Stimulated activated CD8-positive, alpha-beta memory T cell treated with anti-CD3 and anti-CD28 coated beads, Interleukin-15, amount 100 ng/mL, for 24 hours (primary cell): ENCODE data around the gene RNASE1.

Experiments used
- DNase-seq: peaks from one replicate; pipeline ENCODE4 v3.0.0-alpha.2; 2020; ENCODE audit warnings: low read depth

The RNASE1 gene

DNA sequence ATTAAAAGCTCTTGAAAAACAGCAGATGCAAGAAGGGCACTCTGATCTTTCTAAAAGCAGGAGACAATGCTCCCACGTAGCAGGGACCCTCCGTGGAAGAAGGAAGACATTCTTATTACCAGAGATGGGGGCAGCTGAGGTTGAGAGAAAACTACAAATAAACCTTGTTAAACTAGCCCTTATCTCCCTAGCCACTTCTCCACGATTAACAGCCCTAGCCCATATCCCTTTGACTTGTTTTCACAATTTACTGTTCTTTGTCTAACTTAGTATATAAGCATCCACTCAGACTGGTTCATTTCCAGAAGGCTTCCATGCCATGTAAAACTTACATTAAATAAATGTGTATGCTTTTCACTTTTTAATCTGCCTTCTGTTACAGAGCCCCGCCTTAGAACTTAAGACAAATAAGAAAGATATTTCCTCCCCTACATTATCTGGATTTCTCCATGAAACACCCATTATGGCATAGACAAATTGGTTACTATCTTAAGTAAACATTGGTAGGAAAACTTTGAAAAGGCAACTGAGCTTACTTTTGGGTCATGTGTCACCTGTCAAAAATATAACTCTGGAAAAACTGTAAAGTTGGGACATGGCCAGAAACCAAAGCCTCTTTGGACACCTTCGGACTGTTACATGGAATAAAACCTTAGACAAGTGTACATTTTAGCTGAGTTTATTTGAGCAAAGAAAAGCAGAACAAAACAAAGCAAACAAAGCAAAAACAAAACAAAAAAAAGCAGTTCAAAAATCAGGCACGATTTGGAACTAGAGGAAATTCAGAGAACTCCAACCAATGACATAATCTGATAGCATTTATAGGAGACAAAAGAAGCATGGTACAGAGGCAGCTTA lies 4.9 kb upstream of the RNASE1 start:
- no peak for DNase-seq

DNA sequence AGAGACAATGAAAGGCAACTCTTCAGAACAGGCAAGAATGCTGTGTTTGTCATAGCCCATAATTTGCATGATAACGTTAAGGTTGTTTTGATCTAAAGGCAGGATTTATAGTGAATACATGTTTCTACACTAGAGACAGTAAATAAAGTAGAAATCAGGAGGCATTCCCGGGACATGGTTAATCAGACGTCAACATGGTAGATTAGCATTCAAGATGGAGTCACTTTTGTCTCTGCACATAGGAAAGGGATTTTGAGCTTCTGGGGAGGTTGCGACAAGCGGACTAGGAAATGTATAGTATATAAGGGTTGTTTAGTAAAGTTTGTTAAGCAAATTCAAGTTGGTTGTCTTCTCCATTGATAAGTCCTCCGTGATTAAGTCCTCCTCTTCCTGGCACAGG lies 2.8 kb upstream of the RNASE1 start:
- DNase-seq = no peak

GRCh38 chr14:20803223-20803622 lies 579 bp upstream of the RNASE1 start:
- DNase-seq = no peak

- DNase-seq = no peak
Measured at GRCh38 chr14:20801726-20802125, 918 bp downstream of the RNASE1 start.

DNA sequence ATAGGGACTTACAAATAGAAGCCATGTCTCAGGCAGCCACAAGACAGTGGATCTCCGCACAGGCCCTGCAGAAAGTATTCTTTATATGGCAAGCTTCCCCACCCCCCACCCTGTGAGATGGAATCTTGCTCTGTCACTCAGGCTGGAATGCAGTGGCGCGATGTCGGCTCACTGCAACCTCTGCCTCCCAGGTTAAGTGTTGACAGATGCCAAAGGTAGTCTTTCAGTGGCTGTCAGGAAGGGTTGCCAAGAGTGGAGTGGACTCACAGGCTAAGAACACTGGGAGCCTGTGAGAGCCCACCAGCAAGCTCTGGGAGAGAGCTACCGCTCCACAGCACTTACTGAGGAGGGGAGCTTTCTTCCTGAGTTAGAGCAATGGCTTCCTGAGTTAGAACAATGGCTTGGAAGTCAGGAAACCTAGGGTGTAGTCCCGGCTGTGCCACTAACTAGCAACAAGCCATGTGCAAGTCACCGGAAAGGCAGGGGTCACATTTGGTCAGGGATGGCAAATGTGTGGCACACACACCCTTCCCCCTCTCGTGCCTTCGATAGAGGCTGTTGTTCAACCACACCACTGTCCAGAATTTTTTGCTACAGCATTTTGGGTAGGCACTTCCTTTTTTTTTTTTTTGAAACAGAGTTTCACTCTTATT lies 2.6 kb downstream of the RNASE1 start:
- DNase-seq = no peak

DNA sequence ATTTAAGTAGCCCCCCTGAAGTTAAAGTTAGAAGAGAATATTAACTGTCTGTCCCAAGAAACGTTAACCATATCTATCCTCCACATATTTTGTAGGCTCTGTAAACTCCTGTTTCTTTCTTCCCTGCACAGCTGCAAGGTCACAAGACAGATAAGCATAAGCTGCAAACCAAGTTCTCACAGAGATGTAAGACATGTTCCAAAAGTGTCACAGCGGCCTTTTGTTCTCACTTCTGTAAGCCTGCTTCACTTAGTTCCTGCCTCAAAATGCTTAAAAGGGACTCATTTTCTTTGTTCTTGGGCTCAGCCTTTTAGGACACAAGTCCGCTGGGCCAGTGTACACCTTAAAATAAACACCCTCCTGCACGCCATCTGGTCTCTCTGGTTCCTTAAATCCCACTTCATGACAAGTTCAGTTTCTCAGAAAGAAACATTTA lies 3.2 kb downstream of the RNASE1 start:
- no peak for DNase-seq

DNA sequence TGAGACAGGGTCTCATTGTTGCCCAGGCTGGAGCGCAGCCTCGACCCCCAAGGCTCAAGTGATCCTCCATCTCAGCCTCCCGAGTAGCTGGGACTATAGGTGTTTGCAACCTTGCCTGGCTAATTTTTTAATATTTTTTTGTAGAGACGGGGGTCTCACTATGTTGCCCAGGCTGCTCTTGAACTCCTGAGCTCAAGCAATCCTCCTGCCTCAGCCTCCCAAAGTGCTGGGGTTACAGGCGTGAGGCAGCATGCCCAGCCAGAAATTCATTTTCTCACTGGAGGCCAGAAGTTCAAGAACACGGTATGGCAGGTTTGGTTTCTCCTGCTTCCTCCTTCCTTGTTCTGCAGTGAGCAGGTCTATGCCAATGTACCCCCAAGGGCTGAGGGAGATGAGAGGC lies 3.7 kb downstream of the RNASE1 start:
- DNase-seq = no peak

GRCh38 chr14:20798318-20798717 lies 4.3 kb downstream of the RNASE1 start:
- no peak for DNase-seq

DNA sequence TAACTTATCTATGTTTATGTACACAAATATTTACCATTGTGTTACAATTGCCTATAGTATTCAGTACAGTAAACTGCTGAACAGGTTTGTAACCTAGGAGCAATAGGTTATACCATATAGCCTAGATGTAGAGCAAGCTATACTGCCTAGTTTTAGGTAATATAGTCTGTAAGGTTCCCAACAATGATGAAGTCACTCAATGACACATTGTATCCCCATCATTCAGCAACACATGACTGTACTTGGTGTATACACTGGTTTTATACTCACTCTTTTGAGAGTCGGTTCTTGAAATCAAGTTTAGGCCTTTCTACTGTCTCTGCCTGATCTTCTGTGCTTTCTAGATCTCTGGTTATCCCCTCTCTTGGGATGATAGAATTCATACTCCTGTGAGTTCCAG lies 5.5 kb downstream of the RNASE1 start:
- DNase-seq = no peak

- DNase-seq = no peak
Measured at GRCh38 chr14:20794644-20795369, 7.8 kb downstream of the RNASE1 start.

GRCh38 chr14:20792556-20792955 lies 10.1 kb downstream of the RNASE1 start:
- DNase-seq = no peak

DNA sequence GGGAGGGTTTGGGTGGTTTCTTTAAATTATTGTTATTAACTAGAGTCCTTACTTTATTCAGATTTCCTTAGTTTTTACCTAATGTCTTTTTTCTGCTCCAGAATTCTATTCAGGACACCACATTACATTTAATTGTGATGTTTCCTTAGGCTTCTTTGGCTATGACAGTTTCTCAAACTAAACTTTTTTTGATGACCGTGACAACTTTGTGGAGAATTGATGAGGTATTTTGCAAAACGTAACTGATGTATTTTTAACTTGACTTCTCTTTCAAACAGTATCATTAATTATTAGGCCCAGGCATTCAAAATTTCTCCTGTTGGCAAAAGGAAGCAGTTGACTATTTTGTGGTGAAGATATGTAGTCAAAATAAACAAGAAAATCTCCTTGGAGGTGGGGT lies 11.0 kb downstream of the RNASE1 start:
- no peak for DNase-seq

DNA sequence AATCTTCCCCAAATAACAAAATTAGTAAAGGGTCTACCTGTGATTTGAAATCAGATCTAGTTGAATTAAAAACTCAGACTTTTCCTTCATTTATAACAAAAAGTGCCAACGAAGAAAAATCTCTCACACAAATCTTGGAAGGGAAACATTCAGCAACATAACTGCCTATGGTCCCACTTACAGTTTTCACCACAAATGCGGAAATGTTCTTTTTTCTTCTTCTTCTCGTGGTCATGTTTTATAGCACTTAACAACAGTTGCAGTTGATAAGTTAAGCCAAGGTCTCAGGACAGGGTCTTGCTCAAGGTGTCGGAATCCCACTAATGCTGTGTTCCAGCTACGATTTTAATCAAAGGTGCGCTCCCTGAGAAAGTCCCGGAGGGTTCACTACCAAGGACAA lies 11.5 kb downstream of the RNASE1 start:
- no peak for DNase-seq

DNA sequence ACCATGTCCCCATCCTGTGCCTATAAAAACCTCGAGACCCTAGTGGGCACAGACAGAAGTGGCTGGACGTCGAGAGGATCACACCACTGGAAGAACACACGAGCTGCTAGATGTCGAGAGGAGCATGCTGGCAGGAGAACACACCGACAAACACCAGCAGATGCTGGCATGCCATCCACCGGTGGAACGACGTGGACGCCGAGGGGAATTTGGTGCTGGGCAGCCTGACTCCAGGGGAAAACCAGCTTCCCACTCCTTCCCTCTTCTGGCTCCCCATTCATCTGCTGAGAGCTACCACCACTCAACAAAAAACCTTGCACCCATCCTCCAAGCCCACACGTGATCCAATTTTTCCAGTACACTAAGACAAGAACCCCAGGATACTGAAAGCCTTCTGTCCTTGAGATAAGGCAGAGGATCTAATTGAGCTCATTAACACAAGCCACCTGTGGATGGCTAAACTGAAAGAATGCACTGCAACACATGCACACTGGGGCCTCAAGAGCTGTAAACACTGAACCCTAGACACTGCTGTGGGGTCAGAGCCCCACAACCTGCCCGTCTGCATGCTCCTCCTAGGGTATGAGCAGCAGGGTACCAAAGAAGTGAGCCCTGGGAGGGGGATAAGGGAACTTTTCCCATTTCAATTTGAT lies 12.1 kb downstream of the RNASE1 start:
- no peak for DNase-seq

GRCh38 chr14:20789230-20789813 lies 13.3 kb downstream of the RNASE1 start:
- no peak for DNase-seq

GRCh38 chr14:20787025-20787424 lies 15.6 kb downstream of the RNASE1 start:
- DNase-seq = no peak

DNA sequence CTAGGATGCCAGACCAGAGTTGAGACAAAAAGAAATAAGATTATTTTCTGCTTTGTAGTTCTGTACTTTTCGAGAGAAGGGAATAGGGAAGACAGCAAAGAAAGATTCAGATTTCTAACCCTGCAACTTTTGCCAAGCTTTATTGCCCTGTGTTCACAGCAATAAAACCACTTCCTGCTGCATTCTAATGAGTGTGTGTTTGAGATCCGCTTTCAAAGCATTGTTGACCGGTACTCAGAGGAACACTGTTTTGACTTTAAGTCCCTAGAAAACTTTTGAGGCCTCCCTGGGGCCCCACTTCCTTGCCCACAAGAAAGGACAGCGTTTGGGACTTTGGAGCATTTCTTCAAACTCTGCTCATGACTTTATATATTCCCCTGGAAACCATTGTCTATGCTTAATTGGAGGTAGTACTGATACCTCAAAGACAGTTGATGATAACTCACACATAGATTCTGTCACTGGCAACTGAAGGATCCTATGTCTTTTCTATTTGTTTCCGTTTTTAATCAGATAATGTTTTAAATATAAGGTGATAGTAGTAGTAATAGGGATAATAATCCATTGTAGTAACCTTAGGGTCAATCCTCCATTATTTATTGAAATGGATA lies 20.3 kb downstream of the RNASE1 start:
- no peak for DNase-seq

DNA sequence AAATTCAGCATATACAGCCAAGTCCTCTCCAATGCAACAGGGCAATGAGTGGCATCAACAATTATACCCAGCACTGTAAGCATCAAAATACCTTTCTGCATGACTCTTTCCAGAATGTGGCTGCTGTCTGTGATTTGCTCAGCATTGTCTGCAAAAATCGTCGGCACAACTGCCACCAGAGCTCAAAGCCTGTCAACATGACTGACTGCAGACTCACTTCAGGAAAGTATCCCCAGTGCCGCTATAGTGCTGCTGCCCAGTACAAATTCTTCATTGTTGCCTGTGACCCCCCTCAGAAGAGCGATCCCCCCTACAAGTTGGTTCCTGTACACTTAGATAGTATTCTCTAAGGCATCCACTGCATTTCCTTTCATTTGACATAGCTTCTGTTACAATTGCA lies 20.8 kb downstream of the RNASE1 start:
- DNase-seq = no peak

GRCh38 chr14:20775901-20776300 lies 26.7 kb downstream of the RNASE1 start:
- no peak for DNase-seq

- DNase-seq = no peak
Measured at GRCh38 chr14:20775043-20775442, 27.6 kb downstream of the RNASE1 start.

DNA sequence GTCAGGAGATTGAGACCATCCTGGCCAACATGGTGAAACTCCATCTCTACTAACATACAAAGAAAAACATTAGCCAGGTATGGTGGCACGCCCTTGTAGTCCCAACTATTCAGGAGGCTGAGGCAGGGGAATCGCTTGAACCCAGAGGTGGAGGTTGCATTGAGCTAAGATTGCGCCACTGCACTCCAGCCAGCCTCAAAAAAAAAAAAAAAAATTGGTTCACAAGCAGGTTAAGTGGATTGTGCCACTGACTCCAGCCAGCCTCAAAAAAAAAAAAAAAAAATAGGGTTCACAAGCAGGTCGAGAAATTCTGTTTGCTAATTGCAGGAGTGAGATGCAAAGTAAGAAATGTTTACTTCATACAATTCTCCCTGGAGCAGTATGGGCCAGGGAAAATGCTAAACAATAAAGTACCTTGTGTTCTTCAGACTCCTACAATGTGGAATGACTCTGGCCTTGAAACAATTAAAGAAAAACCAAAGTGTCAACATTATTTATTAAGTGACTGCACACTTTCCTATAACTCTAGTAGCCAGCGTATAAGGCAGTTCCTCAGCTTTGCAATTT lies 28.3 kb downstream of the RNASE1 start:
- no peak for DNase-seq
